Large intestine (tissue), 3 donors: ENCODE data around the gene MTCP1. TPM values are rescaled to one million over a fixed set of nuclear protein-coding genes. Genes with fewer than 3 reads are reported as not detected.

Experiments
- DNase-seq, 2 donors: peaks; one replicate each; pipeline versions ENCODE4 v3.0.0 to v3.0.0-alpha.2; 2013
- H3K27ac ChIP-seq: one replicate; pipeline ENCODE4 v1.5.1; 2013; ENCODE audit warnings: low read length
- H3K27me3 ChIP-seq: 2 replicates; pipeline ENCODE4 v1.6.1; 2013; ENCODE audit warnings: low read length; ENCODE audit not compliant: control insufficient read depth, insufficient read depth
- H3K36me3 ChIP-seq: 2 replicates; pipeline ENCODE4 v1.6.1; 2013; ENCODE audit warnings: low read length; ENCODE audit not compliant: control insufficient read depth, insufficient read depth
- H3K4me1 ChIP-seq: one replicate; pipeline ENCODE4 v1.6.1; 2013; ENCODE audit warnings: low read length; ENCODE audit not compliant: control insufficient read depth, insufficient read depth
- H3K4me3 ChIP-seq: one replicate; pipeline ENCODE4 v1.5.1; 2013; ENCODE audit warnings: low read length
- H3K9me3 ChIP-seq: one replicate; pipeline ENCODE4 v1.6.1; 2013; ENCODE audit warnings: mild to moderate bottlenecking, low read depth, low read length, moderate library complexity; ENCODE audit not compliant: control insufficient read depth
- WGBS: methylation state at CpG from one replicate; pipeline ENCODE4 v1.1.5; 2013; ENCODE audit warnings: low lambda C conversion rate; ENCODE audit not compliant: insufficient coverage; 5-methylcytosine and 5-hydroxymethylcytosine counted together
- polyA plus RNA-seq: library from polyadenylated mRNA; unstranded; fragments of 120-200 nt; gene quantifications from one replicate; pipeline ENCODE4 v1.2.1, GENCODE V29; 2013

MTCP1 gene
- polyA plus RNA-seq, 1 donor: 15.2 TPM

GRCh38 chrX:155027509-155028066 is 43.3 kb downstream of the MTCP1 start:
- H3K4me1 ChIP-seq: peaks cover 9% of the 10 kb centered on the region
- DNase-seq: peak; percentile 16 to 55
- no peaks in the 10 kb centered on the region for H3K27me3 ChIP-seq
- no peaks in the 10 kb centered on the region for H3K9me3 ChIP-seq
- WGBS: 0% methylated on average over 2 of the region's 14 CpGs
- H3K27ac ChIP-seq: peak overlapping the region; percentile 92
- H3K36me3 ChIP-seq: no peaks in the 10 kb centered on the region
- peak overlapping the region; percentile 67 for H3K4me3 ChIP-seq

GRCh38 chrX:155026727-155027508 is 44.0 kb downstream of the MTCP1 start, which contains the start of gene FUNDC2:
TSS of gene FUNDC2 (plus strand) at chrX:155026844. CDS start at chrX:155026939, 95 bp downstream.
- Histone ChIP-seq H3K4me1 (peaks cover 9% of the 10 kb centered on the region), H3K4me3 (peak within 1 kb of the TSS; percentile 67), H3K9me3 (no peaks in the 10 kb centered on the region), H3K27ac (peak within 1 kb of the TSS; percentile 92), H3K27me3 (no peaks in the 10 kb centered on the region), H3K36me3 (no peaks in the 10 kb centered on the region)
- no CpG with 5 or more reads among the region's 82 CpGs for WGBS
- DNase-seq: peak; percentile 92 to 95

GRCh38 chrX:155026420-155026726 is 44.6 kb downstream of the MTCP1 start:
- Histone ChIP-seq H3K9me3 (no peaks in the 10 kb centered on the region), H3K4me3 (peak overlapping the region; percentile 49), H3K27ac (peak overlapping the region; percentile 92), H3K36me3 (no peaks in the 10 kb centered on the region), H3K27me3 (no peaks in the 10 kb centered on the region), H3K4me1 (peaks cover 9% of the 10 kb centered on the region)
- DNase-seq: no peak
- WGBS: 0% methylated on average over 1 of the region's 16 CpGs

- no peak for DNase-seq
- H3K27me3 ChIP-seq: no peaks in the 10 kb centered on the region
- no peak overlapping the region for H3K27ac ChIP-seq
- WGBS: no CpG with 5 or more reads among the region's 6 CpGs
- no peaks in the 10 kb centered on the region for H3K9me3 ChIP-seq
- no peak overlapping the region for H3K4me3 ChIP-seq
- no peaks in the 10 kb centered on the region for H3K36me3 ChIP-seq
- H3K4me1 ChIP-seq: peaks cover 9% of the 10 kb centered on the region
These were observed 46.8 kb downstream of the MTCP1 start for GRCh38 chrX:155023907-155024833.

GRCh38 chrX:155022585-155022984 is 48.4 kb downstream of the MTCP1 start, which contains the start of gene F8:
TSS of gene F8 (minus strand) at chrX:155022723. CDS start at chrX:155022552, 171 bp downstream.
- H3K36me3 ChIP-seq: no peaks in the 10 kb centered on the region
- no peak within 1 kb of the TSS for H3K4me3 ChIP-seq
- H3K27ac ChIP-seq: no peak within 1 kb of the TSS
- WGBS: no CpG with 5 or more reads among the region's 1 CpG
- no peak for DNase-seq
- H3K4me1 ChIP-seq: peaks cover 4% of the 10 kb centered on the region
- no peaks in the 10 kb centered on the region for H3K27me3 ChIP-seq
- H3K9me3 ChIP-seq: no peaks in the 10 kb centered on the region

- no peak for DNase-seq
- Histone ChIP-seq H3K36me3 (no peaks in the 10 kb centered on the region), H3K9me3 (no peaks in the 10 kb centered on the region), H3K27me3 (no peaks in the 10 kb centered on the region), H3K4me3 (no peak overlapping the region), H3K27ac (no peak overlapping the region), H3K4me1 (peaks cover 4% of the 10 kb centered on the region)
- WGBS: no CpG with 5 or more reads among the region's 3 CpGs
These were observed 50.3 kb downstream of the MTCP1 start for GRCh38 chrX:155020591-155020990.

Other genes starting within 250 kb of the MTCP1 start
- not detected for gene SMIM9, start 236.5 kb downstream of the MTCP1 start, polyA plus RNA-seq
- gene F8A1, start 184.8 kb downstream of the MTCP1 start, polyA plus RNA-seq: 14.7 TPM
- gene F8, start 48.4 kb downstream of the MTCP1 start, polyA plus RNA-seq: 2.9 TPM
- 94.9 TPM for gene FUNDC2, start 44.3 kb downstream of the MTCP1 start, polyA plus RNA-seq
- gene CMC4, start within 50 bp of the MTCP1 start, polyA plus RNA-seq: 9.1 TPM
- gene BRCC3, start 372 bp upstream of the MTCP1 start, polyA plus RNA-seq: 26.0 TPM
- 43.9 TPM for gene VBP1, start 145.3 kb upstream of the MTCP1 start, polyA plus RNA-seq
- gene RAB39B, start 193.4 kb upstream of the MTCP1 start, polyA plus RNA-seq: 1.6 TPM